Neural progenitor cell (in vitro differentiated cells): ENCODE measurements around the gene ADGRD1.

Experiments
- CTCF ChIP-seq: fragments of 200-600 bp; sonication (generic); IDR thresholded peaks from 2 replicates; pipeline ENCODE4 v1.5.1; 2017; ENCODE audit warnings: antibody characterized with exemption, mild to moderate bottlenecking
- EZH2 ChIP-seq: fragments of 200-600 bp; sonication (generic); IDR thresholded peaks from 2 replicates; pipeline ENCODE4 v1.6.1; 2017; ENCODE audit warnings: antibody characterized with exemption, mild to moderate bottlenecking, moderate library complexity

- no peak for TF ChIP-seq EZH2
- no peak for TF ChIP-seq CTCF
These were observed 28.6 kb upstream of the ADGRD1 start for GRCh38 chr12:130924966-130925665.
